H1 (cell line): ENCODE data around the gene LOC101059915.
"Not testable (repeated sequence)": the region's sequence is repeated elsewhere in the genome, so short reads cannot be mapped to it uniquely, and the experiment has no call there.

Source experiments
- CTCF ChIA-PET: fragments of 300-600 bp; sonication (Branson Sonifier 250); formaldehyde crosslinking; loops from one replicate; lab custom pipeline; 2021; ENCODE audit not compliant: partially characterized antibody; lab: Charles Lee
- POLR2A ChIA-PET: fragments of 300-600 bp; sonication (Branson Sonifier 250); formaldehyde crosslinking; loops from one replicate; lab custom pipeline; 2021; ENCODE audit warnings: inconsistent platforms; ENCODE audit not compliant: partially characterized antibody; lab: Charles Lee
- DNase-seq, 2 experiments: peaks; one replicate each; pipeline versions ENCODE4 v3.0.0 to v3.0.0-alpha.2; 2010 to 2022; ENCODE audit warnings: low spot score in 2 of 2, low read depth in 1 of 2, mixed read lengths in 1 of 2
- FAIRE-seq: peaks from 2 replicates; lab custom pipeline; 2011; peaks lifted over from hg19 to GRCh38; lab: Jason Lieb, UNC
- H2AFZ ChIP-seq: 2 replicates; pipeline ENCODE4 v1.8.1; 2012; ENCODE audit warnings: low read length, inconsistent platforms
- H2AK5ac ChIP-seq: 2 replicates; pipeline ENCODE4 v1.6.1; 2013; ENCODE audit warnings: low read depth, low read length
- H2BK120ac ChIP-seq: replicated peaks from 2 replicates; pipeline ENCODE3; 2013; ENCODE audit warnings: low read depth, low read length, inconsistent platforms
- H2BK12ac ChIP-seq: 2 replicates; pipeline ENCODE4 v1.6.1; 2013; ENCODE audit warnings: low read depth, low read length
- H2BK15ac ChIP-seq: 2 replicates; pipeline ENCODE4 v1.6.1; 2013; ENCODE audit warnings: low read length
- H2BK20ac ChIP-seq: 2 replicates; pipeline ENCODE4 v1.6.1; 2013; ENCODE audit warnings: low read length
- H2BK5ac ChIP-seq: 2 replicates; pipeline ENCODE4 v1.6.1; 2013; ENCODE audit warnings: low read depth, low read length
- H3K14ac ChIP-seq: 2 replicates; pipeline ENCODE4 v1.6.1; 2013; ENCODE audit warnings: inconsistent platforms; ENCODE audit not compliant: insufficient read length
- H3K18ac ChIP-seq: 2 replicates; pipeline ENCODE4 v1.6.1; 2013; ENCODE audit warnings: low read length; ENCODE audit errors: extremely low read depth
- H3K23ac ChIP-seq: 2 replicates; pipeline ENCODE4 v1.6.1; 2013; ENCODE audit warnings: inconsistent platforms; ENCODE audit not compliant: insufficient read length
- H3K23me2 ChIP-seq: 2 replicates; pipeline ENCODE4 v1.6.1; 2013; ENCODE audit warnings: low read depth, low read length
- H3K27ac ChIP-seq: 2 replicates; pipeline ENCODE4 v1.6.1; 2011; ENCODE audit warnings: low read depth, low read length, inconsistent platforms
- H3K27me3 ChIP-seq, 4 experiments: replicated peaks in 1 of 4; 1 replicate in 1 of 4; 2 replicates in 3 of 4; pipeline versions ENCODE4 v1.6.1 to v1.8.1; 2011 to 2013; ENCODE audit warnings: low read length in 3 of 4, mild to moderate bottlenecking in 3 of 4, inconsistent platforms in 2 of 4, mixed read lengths in 2 of 4, moderate library complexity in 1 of 4; ENCODE audit not compliant: control insufficient read depth in 3 of 4, insufficient read depth in 3 of 4; ENCODE audit errors: extremely low read depth in 1 of 4
- H3K36me3 ChIP-seq, 4 experiments: 2 replicates each; pipeline versions ENCODE4 v1.6.1 to v1.8.1; 2011 to 2013; ENCODE audit warnings: mild to moderate bottlenecking in 4 of 4, low read length in 3 of 4, moderate library complexity in 2 of 4, control low read depth in 1 of 4, inconsistent platforms in 1 of 4; ENCODE audit not compliant: insufficient read depth in 4 of 4, control insufficient read depth in 2 of 4
- H3K4ac ChIP-seq: replicated peaks from 2 replicates; pipeline ENCODE3; 2013; ENCODE audit warnings: low read length, low read depth, mixed read lengths, inconsistent platforms; ENCODE audit not compliant: insufficient read length
- H3K4me1 ChIP-seq, 4 experiments: replicated peaks in 1 of 4; 1 replicate in 1 of 4; 2 replicates in 3 of 4; pipeline versions ENCODE4 v1.6.1 to v1.8.1; 2011 to 2013; ENCODE audit warnings: low read length in 3 of 4, inconsistent platforms in 2 of 4, mixed read lengths in 1 of 4; ENCODE audit not compliant: insufficient read depth in 4 of 4, control insufficient read depth in 3 of 4
- H3K4me2 ChIP-seq, 2 experiments: 2 replicates each; pipeline versions ENCODE4 v1.6.1 to v1.8.1; 2011 to 2013; ENCODE audit warnings: low read depth in 2 of 2, low read length in 2 of 2, control low read depth in 1 of 2, inconsistent platforms in 1 of 2, mild to moderate bottlenecking in 1 of 2; ENCODE audit not compliant: insufficient read depth in 1 of 2
- H3K4me3 ChIP-seq, 4 experiments: fragments of 200-600, 300-600 bp in 1 of 4; sonication (generic), shearing (Covaris generic), sonication (Bioruptor Twin) in 1 of 4; 2 replicates each; pipeline versions ENCODE4 v1.5.1 to v1.8.1; 2011 to 2016; ENCODE audit warnings: low read length in 4 of 4, low read depth in 3 of 4, control low read depth in 2 of 4, inconsistent platforms in 2 of 4, mild to moderate bottlenecking in 2 of 4, mixed read lengths in 1 of 4, moderate library complexity in 1 of 4; ENCODE audit not compliant: insufficient read depth in 2 of 4; ENCODE audit errors: extremely low read depth in 1 of 4
- H3K56ac ChIP-seq: replicated peaks from 2 replicates; pipeline ENCODE3; 2013; ENCODE audit warnings: low read depth, mild to moderate bottlenecking, mixed read lengths, low read length, inconsistent platforms; ENCODE audit not compliant: insufficient read length
- H3K79me1 ChIP-seq: 2 replicates; pipeline ENCODE4 v1.6.1; 2013; ENCODE audit warnings: low read depth, low read length, control low read depth
- H3K79me2 ChIP-seq, 2 experiments: 2 replicates each; pipeline versions ENCODE4 v1.6.1 to v1.8.1; 2012 to 2013; ENCODE audit warnings: low read length in 2 of 2, mild to moderate bottlenecking in 2 of 2, inconsistent platforms in 1 of 2; ENCODE audit not compliant: insufficient read depth in 2 of 2, control insufficient read depth in 1 of 2
- H3K9ac ChIP-seq, 4 experiments: replicated peaks in 1 of 4; 1 replicate in 1 of 4; 2 replicates in 3 of 4; pipeline versions ENCODE4 v1.6.1 to v1.8.1; 2011 to 2013; ENCODE audit warnings: low read depth in 3 of 4, low read length in 3 of 4, control low read depth in 2 of 4, mild to moderate bottlenecking in 2 of 4, moderate library complexity in 2 of 4, inconsistent platforms in 1 of 4; ENCODE audit errors: extremely low read depth in 1 of 4
- H3K9me3 ChIP-seq, 2 experiments: 2 replicates each; pipeline versions ENCODE4 v1.6.1 to v1.8.1; 2012 to 2013; ENCODE audit warnings: mild to moderate bottlenecking in 2 of 2, moderate library complexity in 2 of 2, control low read depth in 1 of 2, inconsistent platforms in 1 of 2, low read depth in 1 of 2, low read length in 1 of 2, mixed read lengths in 1 of 2; ENCODE audit not compliant: insufficient read depth in 2 of 2
- H4K20me1 ChIP-seq, 2 experiments: replicated peaks in 1 of 2; 2 replicates each; pipeline versions ENCODE3 to v1.8.1; 2011 to 2013; ENCODE audit warnings: inconsistent platforms in 2 of 2, low read length in 2 of 2, mild to moderate bottlenecking in 1 of 2; ENCODE audit not compliant: insufficient read depth in 2 of 2, control insufficient read depth in 1 of 2
- H4K5ac ChIP-seq: 2 replicates; pipeline ENCODE4 v1.6.1; 2013; ENCODE audit warnings: low read length, low read depth, mixed read lengths, inconsistent platforms; ENCODE audit not compliant: insufficient read length
- H4K8ac ChIP-seq: 2 replicates; pipeline ENCODE4 v1.8.0; 2013; ENCODE audit warnings: mild to moderate bottlenecking, moderate library complexity, low read length, inconsistent platforms; ENCODE audit not compliant: insufficient read depth; ENCODE audit errors: extremely low read depth
- H4K91ac ChIP-seq: replicated peaks from 2 replicates; pipeline ENCODE3; 2013; ENCODE audit warnings: low read length, mixed read lengths, inconsistent platforms; ENCODE audit not compliant: insufficient read length
- RAD21 ChIP-seq, 2 experiments: IDR thresholded peaks in 1 of 2; conservative IDR thresholded peaks in 1 of 2; 2 replicates each; pipeline ENCODE4 v1.6.1; 2011; ENCODE audit warnings: low read depth in 2 of 2, low read length in 2 of 2, improper control_type of control experiment in 1 of 2, inconsistent platforms in 1 of 2, mild to moderate bottlenecking in 1 of 2, moderate library complexity in 1 of 2
- WGBS, 2 experiments: shearing (Covaris generic) in 1 of 2; methylation state at CpG; one replicate each; pipeline versions ENCODE4 v1.1.6 to v1.1.7; 2013 to 2015; ENCODE audit warnings: low lambda C conversion rate in 2 of 2, mixed read lengths in 2 of 2, inconsistent platforms in 1 of 2, low coverage in 1 of 2, missing lambda C conversion rate in 1 of 2; ENCODE audit not compliant: insufficient replicate concordance in 2 of 2, insufficient coverage in 1 of 2, insufficient read length in 1 of 2; ENCODE audit errors: extremely low coverage in 1 of 2, missing lambda C conversion rate in 1 of 2; 5-methylcytosine and 5-hydroxymethylcytosine counted together
- TF ChIP-seq, protein P1 (sequence below), 3 experiments: IDR thresholded peaks; 1 replicate in 2 of 3; 2 replicates in 1 of 3; pipeline versions ENCODE4 v1.5.1 to v1.6.1; 2011; ENCODE audit warnings: low read length in 3 of 3, mild to moderate bottlenecking in 3 of 3, inconsistent platforms in 2 of 3, low read depth in 1 of 3, moderate library complexity in 1 of 3; ENCODE audit not compliant: insufficient read depth in 1 of 3; ENCODE audit errors: control extremely low read depth in 1 of 3

LOC101059915 gene

DNA sequence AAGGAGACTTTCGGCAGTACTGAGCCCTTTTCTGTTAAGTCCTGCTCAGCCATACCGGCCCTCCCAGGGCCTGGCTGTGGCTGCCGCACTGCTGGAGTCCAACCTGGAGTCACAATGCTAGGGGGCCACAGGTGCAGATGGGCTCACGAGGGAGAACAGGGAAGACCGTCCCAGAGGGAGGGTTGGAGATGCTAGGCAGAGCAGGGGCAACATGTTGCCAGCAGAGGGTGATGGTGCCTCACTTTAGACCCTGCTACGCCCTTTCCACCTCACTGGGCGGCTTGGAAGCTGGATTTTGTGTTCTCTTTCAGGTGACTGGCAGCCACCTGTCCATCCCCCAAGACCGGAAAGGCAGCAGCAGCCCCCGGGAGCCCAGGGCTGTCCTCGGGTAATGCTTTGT lies 2.6 kb downstream of the LOC101059915 start:
- WGBS, 2 experiments = 30% methylated on average over 5 of the region's 10 CpGs; no CpG with 5 or more reads in 1 of the 2 experiments
- H2AFZ ChIP-seq, H3K27ac ChIP-seq, H3K18ac ChIP-seq, H3K14ac ChIP-seq, H2BK20ac ChIP-seq, H3K4me2 ChIP-seq, H3K27me3 ChIP-seq, H3K79me1 ChIP-seq, H2BK120ac ChIP-seq, H3K4me1 ChIP-seq, H3K79me2 ChIP-seq, H3K23me2 ChIP-seq, H3K9ac ChIP-seq, H2BK5ac ChIP-seq, H3K36me3 ChIP-seq, H3K4me3 ChIP-seq, H4K20me1 ChIP-seq, H2BK15ac ChIP-seq, H3K9me3 ChIP-seq, H2AK5ac ChIP-seq, H3K56ac ChIP-seq, DNase-seq, H3K4ac ChIP-seq, POLR2A ChIA-PET, H4K8ac ChIP-seq, H2BK12ac ChIP-seq, H3K23ac ChIP-seq, H4K5ac ChIP-seq, H4K91ac ChIP-seq: not testable (repeated sequence)
- peak; percentile 92 for FAIRE-seq
- TF ChIP-seq RAD21 (IDR thresholded peaks at IDR 0.05 in 1 of 2, conservative IDR thresholded peaks at IDR 0.05 in 1 of 2; ENCODE audit: low read depth in 2 of 2, low read length in 2 of 2) = peak; percentile 64
- TF ChIP-seq, protein P1, sequence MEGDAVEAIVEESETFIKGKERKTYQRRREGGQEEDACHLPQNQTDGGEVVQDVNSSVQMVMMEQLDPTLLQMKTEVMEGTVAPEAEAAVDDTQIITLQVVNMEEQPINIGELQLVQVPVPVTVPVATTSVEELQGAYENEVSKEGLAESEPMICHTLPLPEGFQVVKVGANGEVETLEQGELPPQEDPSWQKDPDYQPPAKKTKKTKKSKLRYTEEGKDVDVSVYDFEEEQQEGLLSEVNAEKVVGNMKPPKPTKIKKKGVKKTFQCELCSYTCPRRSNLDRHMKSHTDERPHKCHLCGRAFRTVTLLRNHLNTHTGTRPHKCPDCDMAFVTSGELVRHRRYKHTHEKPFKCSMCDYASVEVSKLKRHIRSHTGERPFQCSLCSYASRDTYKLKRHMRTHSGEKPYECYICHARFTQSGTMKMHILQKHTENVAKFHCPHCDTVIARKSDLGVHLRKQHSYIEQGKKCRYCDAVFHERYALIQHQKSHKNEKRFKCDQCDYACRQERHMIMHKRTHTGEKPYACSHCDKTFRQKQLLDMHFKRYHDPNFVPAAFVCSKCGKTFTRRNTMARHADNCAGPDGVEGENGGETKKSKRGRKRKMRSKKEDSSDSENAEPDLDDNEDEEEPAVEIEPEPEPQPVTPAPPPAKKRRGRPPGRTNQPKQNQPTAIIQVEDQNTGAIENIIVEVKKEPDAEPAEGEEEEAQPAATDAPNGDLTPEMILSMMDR (IDR thresholded peaks at IDR 0.05; ENCODE audit: control extremely low read depth in 1 of 3, insufficient read depth in 1 of 3, low read depth in 1 of 3, low read length in 3 of 3) = peak in 2 of 3 experiments; percentile 58 to 67; a peak in 3 of 4 replicates
- CTCF ChIA-PET = interaction anchor here (1.0 to 1.3 kb wide), 2 partner anchors 120 to 190 kb away, joined by 3 to 4 read pairs; no protein-coding TSS in a partner anchor
